IMR-90 (cell line): Measurements from ENCODE around the gene THRB.

Experiments
- POLR2A ChIP-seq: IDR thresholded peaks from 2 replicates; pipeline ENCODE4 v1.6.1; 2012; ENCODE audit warnings: mild to moderate bottlenecking, low read depth, low read length
- RAD21 ChIP-seq: IDR thresholded peaks from 2 replicates; pipeline ENCODE4 v1.6.1; 2012; ENCODE audit warnings: low read length, improper control_type of control experiment
- SMC3 ChIP-seq: fragments of 150-350 bp; IDR thresholded peaks from 2 replicates; pipeline ENCODE4 v1.6.1; 2016; ENCODE audit warnings: low read depth, mild to moderate bottlenecking, antibody characterized with exemption, low read length, moderate library complexity
- TF ChIP-seq, protein P1 (sequence below): conservative IDR thresholded peaks from 2 replicates; pipeline ENCODE4 v1.5.1; 2012; ENCODE audit warnings: mild to moderate bottlenecking, low read depth, low read length, improper control_type of control experiment

- TF ChIP-seq, protein P1, sequence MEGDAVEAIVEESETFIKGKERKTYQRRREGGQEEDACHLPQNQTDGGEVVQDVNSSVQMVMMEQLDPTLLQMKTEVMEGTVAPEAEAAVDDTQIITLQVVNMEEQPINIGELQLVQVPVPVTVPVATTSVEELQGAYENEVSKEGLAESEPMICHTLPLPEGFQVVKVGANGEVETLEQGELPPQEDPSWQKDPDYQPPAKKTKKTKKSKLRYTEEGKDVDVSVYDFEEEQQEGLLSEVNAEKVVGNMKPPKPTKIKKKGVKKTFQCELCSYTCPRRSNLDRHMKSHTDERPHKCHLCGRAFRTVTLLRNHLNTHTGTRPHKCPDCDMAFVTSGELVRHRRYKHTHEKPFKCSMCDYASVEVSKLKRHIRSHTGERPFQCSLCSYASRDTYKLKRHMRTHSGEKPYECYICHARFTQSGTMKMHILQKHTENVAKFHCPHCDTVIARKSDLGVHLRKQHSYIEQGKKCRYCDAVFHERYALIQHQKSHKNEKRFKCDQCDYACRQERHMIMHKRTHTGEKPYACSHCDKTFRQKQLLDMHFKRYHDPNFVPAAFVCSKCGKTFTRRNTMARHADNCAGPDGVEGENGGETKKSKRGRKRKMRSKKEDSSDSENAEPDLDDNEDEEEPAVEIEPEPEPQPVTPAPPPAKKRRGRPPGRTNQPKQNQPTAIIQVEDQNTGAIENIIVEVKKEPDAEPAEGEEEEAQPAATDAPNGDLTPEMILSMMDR = no peak
- TF ChIP-seq SMC3 (no peak), POLR2A (no peak), RAD21 (no peak)
Measured at GRCh38 chr3:24224666-24225384, 269.8 kb downstream of the THRB start.
